GM21786 (cell line): Measurements from ENCODE around the gene COBL.

Source experiments
- ATAC-seq: cut with Tn5 transposase; IDR thresholded peaks from one replicate; pipeline ENCODE4 v1.9.1; 2021; ENCODE audit not compliant: unreplicated experiment

Gene COBL

DNA sequence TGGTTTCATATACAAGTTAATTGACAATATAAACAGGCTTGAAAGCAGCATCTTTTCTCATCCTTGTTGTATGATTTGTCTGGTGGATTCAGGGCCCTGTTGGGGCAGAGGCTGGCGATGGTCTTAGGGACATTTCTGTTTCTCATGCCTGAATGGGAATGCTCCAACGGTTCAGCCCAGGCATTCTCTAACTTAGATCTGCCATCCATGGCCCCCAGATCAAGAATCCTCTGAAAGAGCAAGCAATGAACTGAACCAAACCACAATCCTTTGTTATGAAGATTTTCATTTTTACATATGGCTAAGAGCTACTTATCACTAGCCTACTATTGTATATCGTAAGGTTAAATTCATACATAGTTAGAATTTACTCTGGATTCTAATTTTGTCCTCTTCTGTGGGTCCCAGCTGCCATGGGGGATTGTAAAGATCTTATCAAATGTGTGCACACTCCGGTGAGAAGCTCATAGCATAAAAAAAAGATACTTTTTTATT is 163.9 kb downstream of the COBL start:
- ATAC-seq: no peak

DNA sequence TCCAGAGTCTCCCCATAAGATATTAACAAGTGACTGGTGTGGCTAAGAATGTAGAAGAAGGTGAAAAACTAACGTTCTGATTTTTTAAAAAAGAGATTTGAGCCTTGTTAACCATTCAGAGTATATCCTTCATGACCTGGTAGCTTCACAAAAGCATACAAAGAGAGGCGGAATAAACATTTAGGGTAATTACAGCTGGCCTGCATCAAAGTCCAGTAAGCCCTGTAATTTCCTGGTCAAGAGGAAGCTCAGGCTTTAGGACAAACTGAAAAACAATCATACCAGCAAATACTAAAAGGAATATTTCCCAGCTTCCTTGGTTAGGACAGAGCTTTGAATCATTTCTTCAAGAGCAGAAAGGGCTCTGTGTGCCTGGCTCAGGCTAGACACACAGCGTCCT is 165.2 kb downstream of the COBL start:
- no peak for ATAC-seq

DNA sequence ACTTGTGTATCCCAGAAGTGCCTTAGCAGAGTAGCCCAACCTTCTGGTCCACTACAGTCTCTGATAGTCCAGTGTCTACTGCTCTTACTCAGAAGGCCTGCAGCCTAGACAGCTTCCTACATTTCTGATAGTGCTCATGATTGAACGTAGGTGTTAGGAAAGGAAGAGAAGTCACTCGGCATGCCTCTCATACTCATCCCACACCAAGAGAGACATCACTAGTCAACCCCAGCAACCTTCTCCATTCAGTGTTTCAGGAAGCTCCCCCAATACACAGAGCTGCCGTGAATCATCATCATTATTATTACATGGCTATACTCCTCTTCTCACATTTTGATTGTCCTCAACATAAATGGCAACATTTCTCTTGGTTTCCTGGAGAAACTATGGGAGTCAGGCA is 166.4 kb downstream of the COBL start:
- no peak for ATAC-seq

DNA sequence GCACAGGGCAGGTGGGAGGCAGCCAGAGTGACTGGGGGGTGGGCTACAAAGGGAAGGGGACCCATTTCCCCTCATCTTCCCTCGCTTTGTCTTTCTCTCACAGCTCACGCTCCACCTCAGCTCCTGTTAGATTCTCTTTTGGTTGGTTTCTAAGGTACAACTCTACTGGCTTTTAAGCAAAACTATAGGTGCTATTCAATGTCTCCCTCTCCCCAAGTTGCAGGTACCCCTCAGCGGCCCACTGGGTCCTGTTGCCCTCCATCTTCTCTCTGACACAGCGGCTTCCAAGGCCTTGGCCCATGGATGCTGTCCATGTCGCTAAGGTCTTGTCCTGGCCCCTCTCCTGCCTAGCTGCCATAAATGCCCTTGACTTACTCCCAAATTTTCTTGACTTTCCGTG is 168.4 kb downstream of the COBL start:
- no peak for ATAC-seq

DNA sequence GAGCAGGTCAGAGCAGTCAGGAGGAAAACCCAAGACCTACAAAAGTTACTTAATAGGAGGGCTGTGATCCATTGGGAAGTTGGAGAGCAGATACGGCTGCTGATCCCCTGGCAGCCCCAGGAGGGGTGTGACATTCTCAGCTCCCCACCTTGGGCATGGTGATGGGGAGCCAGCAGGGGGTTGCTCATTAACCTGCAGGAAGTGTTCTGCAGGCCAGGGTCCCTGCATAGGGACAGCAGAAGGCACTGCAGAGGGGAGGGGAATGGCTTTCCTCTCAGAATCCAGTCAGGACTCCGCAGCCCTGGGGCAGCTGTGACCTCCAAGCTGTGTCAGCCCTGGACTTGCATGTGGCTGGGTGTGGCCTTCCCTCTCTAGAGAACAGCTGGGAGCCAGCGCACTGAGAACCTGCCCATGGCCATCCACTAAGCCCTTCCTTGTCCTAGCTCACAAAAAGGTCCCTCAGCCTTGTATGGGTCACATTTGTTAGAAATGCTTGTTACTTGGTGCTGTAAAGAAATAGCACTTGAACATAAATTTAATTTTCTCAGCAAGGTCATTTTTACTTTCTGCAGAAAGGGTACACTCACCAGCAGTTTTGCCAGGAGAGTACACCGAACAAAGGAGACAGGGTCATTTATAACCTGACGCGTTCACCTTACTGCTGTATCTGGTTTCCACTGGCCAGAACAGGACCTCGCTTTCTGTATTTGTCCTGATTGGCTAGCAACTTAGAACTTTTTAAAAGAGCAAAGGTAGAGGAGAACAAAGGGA is 169.6 kb downstream of the COBL start:
- ATAC-seq: no peak

DNA sequence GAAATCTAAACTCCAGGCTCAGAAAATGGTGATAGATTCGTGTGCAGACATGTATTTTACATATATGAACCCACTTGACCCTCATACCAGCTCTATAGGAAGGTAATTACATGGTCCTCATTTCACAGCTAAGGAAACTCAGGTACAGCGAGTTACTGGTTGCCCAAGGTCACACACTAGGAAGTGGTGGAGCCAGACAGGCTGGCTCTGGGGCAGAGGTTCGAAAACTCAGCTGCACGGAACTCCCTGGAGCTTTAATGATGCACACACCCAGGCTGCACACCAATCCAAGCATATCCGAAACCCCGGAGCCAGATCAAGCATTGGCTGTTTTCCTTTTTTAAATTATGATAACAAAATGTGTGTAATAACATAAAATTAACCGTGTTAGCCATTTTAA is 172.4 kb downstream of the COBL start:
- no peak for ATAC-seq

DNA sequence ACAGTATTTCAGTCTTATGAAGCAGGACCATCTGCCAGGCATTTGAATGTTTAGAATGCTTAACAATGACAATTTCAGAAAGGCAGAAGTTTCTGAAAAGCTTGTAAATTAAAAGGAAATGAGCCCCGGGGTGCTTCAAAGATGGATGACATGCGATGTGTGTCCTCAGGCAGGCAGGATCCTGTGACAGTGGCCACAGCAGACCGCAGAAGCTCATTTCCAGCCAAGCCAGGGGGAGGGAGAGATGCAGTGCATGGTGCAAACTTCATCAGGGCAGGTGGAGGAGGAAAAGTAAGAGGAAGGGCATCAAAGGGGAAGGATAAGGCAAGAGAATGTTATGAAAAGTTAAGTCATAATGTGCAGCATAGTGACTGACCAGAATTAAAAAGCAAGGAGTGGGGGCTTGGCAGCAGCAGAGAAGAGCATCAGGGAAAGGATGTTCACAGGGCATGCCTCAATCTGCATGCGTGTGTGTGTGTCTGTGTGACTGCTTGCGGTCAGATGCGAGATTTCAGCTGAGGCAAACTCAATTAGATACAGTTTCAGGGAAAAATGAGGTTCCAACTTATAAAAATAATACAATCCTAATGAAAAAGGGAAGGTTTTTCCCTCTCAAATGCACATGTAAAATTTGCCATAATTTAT is 173.7 kb downstream of the COBL start:
- ATAC-seq: no peak

DNA sequence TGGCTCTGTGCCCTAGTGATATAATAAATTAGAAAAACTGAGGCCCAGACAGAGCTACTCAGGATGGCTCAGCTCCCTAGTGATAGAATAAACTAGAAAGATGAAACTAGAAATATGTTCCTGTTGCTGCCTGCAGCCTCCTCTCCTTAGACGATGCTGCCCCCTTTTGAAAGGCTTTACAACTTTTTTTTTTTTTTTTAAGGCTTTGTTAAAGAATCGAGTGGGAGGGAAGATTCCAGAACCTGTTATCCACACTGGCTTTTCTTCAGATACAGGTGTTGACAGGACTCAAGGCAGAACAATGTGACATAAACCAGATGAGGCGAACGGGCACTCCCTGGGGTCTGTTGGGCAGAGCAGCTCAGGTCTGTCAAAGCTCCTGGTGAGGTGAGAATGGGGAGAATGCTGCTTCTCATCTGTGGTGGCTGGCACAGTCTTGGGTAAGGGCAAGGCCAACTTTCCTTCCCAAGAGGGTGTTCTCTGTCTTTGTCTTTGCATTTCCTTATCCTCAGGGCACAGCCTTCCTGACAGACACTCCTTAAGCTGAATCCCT is 175.1 kb downstream of the COBL start:
- no peak for ATAC-seq

DNA sequence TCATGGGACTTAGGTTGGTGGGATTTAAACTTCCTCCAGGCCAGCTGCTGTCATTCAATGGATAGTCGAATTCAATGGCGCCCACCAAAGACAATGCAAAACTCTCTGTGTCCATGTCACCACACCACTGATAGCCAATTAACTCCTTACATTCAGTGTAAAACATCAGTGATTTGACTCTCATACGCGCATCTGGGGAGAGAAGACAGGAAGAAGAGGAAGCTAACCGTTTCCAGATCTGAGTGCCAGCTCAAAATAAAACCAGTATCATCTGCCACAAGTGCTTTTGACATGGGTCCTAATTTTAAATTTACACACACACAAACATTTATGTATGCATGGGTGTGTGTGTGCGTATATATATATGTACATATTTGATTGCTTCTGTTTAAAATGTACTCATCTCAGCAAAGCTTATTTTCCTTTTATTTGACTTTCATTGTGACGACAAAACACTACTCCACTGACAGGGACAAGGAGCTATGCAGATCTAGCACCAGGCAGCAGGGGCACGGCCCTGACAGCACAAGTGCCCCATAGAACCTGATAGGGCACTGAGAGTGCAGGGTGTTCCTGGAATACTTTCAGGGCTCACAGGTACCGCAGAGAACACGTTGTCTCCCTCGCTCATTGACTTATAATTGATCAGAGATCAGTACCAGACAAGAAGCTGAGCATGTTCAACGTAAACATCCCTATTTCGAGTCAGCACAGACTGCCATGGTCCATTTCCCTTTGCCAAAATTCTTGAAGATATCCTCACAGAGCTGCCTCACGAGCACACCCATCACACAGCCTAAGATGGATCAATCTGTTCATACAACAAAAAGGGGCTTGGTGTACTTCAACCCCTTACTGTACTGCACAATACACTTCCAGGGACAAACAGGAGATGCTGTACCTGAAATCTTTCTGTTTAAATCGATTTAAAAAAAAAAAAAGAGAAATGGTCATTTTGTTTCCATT is 176.1 kb downstream of the COBL start:
- ATAC-seq: no peak

DNA sequence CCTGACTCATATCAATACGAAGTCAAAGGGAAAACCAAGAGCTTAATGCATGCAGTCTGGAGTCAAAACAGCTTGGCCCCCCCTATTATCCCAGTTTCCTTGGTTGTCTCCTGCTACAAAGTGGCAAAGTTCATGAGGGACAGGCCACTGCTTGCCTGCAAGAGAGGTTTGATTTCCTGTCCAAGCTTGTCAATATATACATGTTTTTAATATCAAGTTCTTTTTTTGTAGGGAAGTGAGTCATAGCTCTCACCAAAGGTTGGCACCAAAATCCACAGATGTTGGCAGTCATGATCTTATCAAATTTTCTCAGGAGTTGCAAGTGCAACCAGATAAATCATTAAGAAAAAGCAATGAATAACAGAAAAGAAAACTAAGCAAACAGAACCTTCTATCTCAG is 176.8 kb downstream of the COBL start:
- ATAC-seq: no peak

DNA sequence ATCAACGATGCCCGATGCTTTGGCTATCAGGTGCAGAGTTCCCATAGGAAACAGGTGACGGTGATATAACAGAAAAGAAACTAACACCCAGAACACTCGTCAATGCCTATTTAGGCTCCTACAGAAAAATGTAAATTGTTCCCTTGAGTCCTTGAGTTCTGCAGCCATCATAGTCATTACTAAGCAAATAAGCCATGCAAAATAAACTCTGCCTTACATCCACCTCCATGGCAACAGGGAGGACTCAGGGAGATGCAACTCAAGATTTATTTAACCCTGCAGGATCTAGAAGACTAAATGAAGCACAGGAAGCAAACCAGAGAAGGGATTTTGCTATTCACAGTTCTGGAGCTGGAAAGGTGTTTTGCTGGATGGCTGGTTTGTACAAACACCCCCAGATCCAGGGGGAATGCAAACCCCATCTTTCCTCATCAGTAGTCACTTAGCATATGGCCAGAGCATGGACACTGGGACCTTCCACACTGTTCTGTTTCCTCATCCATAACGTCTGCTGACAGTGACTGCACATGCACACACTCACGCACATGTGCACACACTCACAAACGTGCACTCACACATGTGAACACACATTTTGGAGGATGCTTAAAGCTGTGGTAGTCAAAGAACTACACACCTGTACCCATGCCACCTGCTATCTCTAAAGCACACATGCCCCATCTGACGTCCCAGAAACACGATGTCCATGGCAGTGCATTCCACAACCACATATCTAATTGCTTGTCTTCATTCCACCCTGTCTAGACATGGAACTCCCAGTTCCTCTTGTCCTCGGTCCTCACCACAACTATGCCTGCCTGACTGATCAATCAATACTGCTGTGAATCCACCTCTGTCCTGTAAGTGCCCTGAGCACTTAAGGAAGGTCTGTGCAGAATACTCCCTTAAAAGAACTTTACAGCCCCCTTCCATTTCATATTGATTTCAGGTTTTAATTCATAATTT is 178.2 kb downstream of the COBL start:
- ATAC-seq: no peak

DNA sequence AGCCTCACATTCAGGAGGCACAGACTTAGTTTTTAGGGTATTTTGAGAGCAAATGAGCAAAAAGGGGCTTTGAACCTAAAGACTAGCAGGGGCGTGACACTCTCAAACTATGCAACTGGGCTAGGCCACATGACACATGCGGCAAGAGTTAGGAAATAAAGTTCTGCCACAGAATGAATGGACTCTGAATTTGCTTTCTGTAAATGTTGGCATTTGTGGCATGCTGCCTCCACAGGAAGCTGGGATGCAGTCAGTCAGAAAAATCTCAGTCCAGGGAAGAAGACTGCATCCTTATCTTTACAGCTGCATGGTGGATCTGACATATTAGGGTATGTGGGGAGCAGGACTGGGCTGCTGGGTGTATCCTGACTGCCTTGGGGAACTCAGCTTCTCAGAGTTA is 181.0 kb downstream of the COBL start:
- ATAC-seq: no peak

DNA sequence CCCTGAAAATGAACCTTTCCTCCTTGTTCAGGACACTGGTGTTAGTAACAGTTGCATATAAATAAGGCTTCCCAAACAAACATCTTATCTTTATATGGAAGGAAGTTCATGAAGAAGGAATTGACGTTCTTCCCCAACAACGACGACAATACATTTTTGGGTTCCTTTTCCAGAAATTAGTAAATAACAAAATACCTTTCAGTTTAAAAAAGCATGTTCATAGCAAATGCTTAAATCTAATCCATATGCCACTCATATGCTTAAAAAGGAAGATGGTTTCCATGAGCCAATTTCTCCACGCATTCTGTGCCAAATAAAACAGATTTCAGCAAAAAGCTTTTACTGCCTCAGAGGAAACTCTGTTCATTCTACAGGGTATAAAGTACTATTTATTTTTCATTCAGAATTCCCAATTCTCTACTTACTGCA is 182.6 kb downstream of the COBL start:
- no peak for ATAC-seq

DNA sequence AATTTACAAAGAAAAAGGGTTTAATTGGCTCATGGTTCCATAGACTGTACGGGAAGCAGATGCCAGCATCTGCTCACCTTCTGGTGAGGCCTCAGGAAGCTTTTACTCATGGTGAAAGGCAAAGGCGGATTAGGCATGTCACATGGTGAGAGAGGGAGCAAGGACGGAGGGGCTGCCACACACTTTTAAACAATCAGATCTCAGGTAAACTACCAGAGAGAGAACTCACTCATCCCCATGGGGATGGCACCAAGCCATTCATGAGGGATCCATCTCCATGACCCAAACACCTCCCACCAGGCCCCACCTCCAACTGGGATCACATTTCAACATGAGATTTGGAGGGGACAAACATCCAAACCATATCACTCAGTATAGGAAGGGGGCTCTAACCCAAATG is 183.9 kb downstream of the COBL start:
- no peak for ATAC-seq

DNA sequence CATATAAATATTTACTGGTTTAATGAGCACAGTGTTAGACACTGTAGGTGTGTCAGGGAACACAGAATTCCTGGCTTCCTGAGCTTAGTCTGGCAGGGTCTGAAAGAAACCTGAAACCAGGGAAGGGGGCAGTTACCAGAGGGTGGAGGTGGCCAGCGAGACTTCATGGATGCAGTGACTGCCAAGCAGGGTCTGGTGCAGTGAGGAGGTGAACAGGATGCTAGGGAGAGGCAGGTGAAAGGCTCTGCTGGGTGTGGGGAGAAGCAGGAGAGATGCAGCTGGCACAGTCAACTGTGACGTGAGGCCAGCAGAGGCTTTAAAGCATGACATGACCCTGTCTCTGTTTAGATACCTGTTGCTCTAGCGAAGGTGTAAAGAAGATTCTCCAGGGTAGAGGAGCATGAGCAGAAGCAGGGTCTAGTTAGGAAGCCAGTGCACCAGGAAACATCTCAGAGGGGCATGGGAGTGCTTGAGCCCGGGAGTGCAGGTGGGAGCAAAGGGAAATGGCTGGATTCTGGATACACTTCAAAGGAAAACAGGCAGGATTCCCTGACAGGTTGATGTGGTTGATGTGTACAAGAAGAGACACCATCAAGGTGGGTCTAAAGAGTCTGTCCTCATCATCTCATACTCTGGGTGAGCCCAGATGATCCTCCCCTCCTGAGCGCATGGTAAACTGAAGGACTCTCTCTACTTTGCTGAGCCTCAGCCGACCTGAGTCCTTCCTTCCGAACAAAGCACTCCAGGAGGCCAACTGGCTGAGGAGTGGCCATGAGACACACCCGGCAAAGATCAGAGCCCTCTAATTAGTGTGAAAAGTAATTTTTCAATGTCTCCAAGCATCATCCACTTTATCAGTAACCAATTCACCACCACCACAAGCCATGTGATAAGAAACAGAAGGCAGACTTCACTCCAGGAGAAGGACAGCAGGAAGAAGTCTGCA is 186.8 kb downstream of the COBL start:
- no peak for ATAC-seq

DNA sequence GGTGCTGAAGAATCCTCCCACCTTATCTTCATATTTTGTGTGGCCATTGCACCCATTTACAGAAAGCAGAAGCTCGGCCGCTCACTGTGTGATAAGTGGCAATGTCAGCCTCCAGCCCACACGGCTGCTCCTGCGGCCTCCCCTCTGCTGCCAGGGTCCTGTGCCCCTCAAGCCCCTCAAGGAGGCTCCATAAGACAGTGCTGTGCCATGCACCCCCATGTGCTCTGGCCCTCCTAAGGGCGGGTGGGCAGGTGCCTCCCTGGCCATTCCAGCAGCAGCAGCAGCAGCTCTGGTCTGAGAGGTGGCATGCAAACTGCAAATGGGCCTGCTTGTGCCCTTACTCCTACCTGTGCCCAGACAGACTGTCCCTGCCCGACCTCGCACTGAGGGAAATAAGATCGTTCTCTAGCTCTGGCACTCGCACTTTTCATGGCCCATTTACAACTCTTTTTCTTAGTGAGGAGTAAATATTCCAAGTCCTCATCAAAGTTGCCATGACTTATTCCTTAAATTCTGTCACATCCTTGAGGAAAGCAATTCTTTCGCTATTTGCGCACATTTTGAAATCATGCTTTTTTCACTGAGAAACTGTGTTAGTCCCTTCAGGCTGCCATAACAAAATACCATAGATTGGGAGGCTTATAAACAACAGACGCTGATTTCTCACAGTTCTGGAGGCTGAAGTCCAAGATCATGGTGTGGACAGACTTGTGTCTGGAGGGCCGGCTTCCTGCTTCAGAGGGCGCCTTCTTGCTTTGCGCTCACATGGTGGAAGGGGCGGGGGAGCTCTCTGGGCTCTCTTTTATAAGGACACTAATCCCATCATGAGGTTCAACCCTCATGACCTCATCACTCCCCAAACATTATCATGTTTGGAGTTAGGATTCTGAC is 187.8 kb downstream of the COBL start:
- ATAC-seq: no peak

DNA sequence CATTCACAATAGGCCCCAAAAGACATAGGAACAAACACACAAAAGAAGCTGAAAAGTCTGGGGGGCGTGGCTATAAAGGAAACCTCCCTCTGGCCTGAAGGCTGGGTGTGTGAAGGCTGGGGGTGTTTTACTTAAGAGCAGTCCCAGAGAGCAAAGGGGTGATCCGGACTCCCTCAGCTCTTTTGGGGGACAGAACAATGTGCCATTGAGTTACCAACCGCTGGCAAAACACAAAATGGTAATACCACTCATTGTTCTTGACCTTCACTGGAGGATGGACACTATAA is 189.0 kb downstream of the COBL start:
- no peak for ATAC-seq
